Fibroblast of skin of left quadriceps (primary cell): ENCODE measurements around the gene C1orf21.

Source experiments
- DNase-seq, 2 experiments: peaks; one replicate each; pipeline ENCODE4 v3.0.0-alpha.2; 2013; ENCODE audit warnings: low read depth in 2 of 2

The C1orf21 gene

GRCh38 chr1:184650177-184650866 is 263.5 kb downstream of the C1orf21 start:
- no peak for DNase-seq

- no peak for DNase-seq
Observed at GRCh38 chr1:184655185-184655584, 268.4 kb downstream of the C1orf21 start.

- DNase-seq = no peak
Observed at GRCh38 chr1:184656221-184656620, 269.4 kb downstream of the C1orf21 start.

- DNase-seq = no peak
Observed at GRCh38 chr1:184658055-184658454, 271.2 kb downstream of the C1orf21 start.

- DNase-seq = no peak
Observed at GRCh38 chr1:184660462-184661191, 273.8 kb downstream of the C1orf21 start.

- no peak for DNase-seq
Observed at GRCh38 chr1:184661801-184662200, 275.0 kb downstream of the C1orf21 start.

- DNase-seq = peak; percentile 18 to 46
Observed at GRCh38 chr1:184664042-184664660, 277.3 kb downstream of the C1orf21 start.

GRCh38 chr1:184664661-184665060 is 277.8 kb downstream of the C1orf21 start:
- no peak for DNase-seq

- DNase-seq = no peak
Observed at GRCh38 chr1:184665360-184665759, 278.5 kb downstream of the C1orf21 start.

- DNase-seq = no peak
Observed at GRCh38 chr1:184669391-184669790, 282.6 kb downstream of the C1orf21 start.

GRCh38 chr1:184672013-184672726 is 285.3 kb downstream of the C1orf21 start:
- no peak for DNase-seq

GRCh38 chr1:184673305-184673704 is 286.5 kb downstream of the C1orf21 start:
- DNase-seq = no peak

GRCh38 chr1:184677344-184677743 is 290.5 kb downstream of the C1orf21 start:
- no peak for DNase-seq
